Fibroblast of skin of abdomen (primary cell): ENCODE measurements around the gene VPS26B.
"Not testable (repeated sequence)": the region's sequence is repeated elsewhere in the genome, so short reads cannot be mapped to it uniquely, and the experiment has no call there.

Source experiments
- DNase-seq: peaks from one replicate; pipeline ENCODE4 v3.0.0-alpha.2; 2013

VPS26B gene

DNA sequence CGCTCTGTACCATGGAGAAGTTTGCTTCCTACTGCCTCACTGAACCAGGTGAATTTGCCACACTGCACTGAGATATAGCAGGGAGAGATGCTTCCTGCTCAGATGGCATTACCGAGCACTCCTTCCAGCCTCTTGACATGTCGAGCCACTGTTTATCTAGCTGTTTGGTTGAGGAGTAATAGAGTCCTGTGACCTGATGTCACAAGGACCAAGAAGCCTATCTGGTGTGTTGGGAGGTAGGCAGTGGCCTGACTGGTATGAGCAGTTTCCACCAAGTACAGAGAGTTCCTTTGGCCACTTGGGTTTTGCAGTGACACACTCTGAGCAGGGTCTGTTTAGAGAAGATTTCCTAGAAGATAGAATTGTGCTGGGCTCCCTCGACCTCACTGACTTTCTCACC lies 34.1 kb downstream of the VPS26B start:
- DNase-seq: no peak

DNA sequence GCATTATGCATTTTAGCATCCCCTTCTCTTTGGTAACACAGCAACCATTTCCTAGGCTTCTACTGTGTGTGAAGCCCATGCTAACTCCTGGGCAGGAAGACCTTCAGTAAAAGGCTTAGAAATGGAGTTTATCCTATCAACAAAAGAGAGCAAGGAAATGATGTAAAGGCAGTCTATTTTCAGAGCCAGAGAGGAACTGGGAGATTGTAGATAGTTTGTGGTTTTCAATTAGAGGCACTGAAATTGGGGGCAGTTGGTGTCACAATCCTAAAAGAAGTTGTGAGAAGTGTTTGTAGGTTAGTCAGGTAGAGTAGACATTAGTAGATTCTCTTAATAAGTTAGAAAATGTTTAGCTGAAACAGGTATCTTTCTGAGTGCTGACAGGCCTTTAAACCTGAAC lies 36.0 kb downstream of the VPS26B start:
- DNase-seq: no peak

DNA sequence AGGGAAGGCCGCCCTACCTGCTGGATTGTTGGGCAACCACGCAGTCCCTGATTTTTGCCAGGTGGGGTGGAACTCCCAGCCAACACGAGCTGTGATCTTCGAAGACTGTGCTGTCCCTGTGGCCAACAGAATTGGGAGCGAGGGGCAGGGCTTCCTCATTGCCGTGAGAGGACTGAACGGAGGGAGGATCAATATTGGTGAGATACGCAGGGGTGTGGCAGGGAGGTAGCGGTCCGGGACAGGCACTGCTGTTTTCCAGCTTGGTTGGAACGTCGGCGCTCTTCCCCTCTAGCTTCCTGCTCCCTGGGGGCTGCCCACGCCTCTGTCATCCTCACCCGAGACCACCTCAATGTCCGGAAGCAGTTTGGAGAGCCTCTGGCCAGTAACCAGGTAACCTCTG lies 36.5 kb downstream of the VPS26B start:
- DNase-seq: no peak

DNA sequence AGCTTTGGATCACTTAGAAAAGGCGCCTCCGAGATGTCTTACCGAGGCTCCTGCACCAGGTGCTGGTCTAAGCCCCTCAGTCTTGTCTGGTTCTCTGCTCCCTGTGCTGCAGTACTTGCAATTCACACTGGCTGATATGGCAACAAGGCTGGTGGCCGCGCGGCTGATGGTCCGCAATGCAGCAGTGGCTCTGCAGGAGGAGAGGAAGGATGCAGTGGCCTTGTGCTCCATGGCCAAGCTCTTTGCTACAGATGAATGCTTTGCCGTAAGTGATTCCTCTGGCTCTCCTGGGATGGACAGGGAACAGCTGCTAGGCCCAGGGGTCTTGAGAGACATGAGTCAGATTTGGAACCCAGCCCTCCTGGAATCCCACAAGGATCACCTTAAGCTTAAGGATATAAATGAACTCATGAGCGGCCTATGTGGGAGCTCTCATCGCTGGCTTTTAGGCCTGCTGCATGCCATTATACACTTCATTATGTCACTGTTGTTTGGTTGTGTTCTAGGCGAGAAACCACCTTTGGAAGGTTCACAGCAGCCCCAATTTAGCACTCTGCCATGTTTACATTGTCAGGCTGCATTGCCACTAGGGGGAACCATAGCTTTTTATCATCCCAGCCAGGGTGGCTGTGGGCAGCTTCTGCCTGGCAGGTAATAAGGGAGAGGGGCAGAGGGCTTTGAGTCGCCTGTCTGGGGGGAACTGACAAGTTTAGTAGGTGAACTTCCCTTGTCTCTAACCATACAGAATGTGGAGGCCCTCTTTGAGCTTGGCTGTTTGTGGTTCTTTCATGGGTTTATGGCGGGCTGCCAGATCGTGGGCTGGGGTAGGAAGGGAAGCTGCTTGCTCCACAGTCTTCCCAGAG lies 37.4 kb downstream of the VPS26B start:
- no peak for DNase-seq

DNA sequence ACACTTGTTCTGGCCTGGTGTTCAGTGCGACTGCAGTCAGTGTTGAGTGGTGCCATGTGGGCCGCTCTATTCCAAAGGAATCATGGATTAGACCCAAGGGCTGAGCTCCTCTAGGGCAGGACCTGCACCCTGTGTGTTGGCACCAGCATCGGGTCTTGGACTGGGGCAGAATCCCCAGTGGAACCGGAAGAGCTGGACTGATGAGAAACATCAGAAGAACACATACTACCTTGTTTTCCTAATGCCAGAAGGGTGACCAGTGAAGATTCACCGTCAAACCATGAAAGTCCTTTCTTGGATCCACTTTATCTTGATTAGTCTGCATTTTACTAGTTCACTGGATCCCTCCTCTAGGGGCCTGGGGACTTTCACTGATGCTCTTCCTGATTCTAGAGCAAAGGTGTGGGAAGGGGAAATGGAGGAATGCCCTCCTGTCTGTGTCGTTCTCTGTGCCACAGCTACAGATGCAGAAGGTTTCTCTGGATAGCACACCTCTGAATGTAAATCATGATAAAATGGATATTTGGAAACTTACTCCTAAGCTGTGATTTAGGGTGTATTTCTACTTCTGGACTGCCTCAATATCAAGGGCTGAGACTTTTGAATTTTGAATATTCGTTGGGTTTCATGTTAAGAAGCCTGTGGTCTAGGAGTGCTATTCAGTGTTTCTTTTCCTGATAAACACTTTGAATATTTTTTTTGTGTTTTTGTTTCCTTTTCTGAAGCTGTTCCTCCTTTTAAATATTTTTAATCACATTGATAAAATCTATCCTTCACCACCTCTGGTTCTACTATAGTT lies 40.7 kb downstream of the VPS26B start:
- no peak for DNase-seq

DNA sequence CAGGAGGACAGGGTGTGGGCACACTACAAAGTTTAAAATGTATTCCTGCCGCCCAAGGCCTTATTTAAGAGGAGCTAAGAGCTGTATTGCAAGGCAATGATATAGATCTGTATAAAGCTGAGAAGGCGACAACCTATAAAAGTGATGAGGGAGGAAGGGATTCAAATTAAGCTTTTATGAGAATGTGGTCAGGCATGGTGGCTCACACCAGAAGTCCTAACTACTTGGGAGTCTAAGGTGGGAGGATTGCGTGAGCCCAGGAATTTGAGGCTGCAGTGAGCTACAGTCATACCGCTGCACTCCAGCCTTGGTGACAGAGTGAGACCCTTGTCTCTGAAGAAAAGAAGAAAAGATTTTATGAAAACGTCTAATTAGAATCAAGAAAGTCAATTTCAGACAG lies 42.0 kb downstream of the VPS26B start:
- DNase-seq: no peak

DNA sequence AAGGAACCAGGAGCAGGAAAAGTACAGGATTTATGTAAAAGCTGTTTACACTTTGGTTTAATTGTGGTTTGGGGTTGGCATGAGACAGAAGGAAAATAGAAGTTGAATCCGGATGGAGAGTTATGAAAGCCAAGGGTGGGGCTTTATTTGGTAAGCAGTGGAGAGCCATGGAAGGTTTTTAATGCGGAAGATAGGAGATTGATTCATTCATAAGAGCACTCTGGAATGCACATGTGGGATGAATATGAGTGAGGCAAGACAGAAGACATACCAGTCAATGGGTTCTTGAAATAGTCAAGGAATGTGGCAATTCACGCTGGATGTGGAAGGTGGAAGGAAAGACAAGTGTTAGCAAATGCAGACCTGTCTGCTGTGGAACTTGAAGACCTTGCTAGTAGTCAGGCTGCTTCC lies 42.4 kb downstream of the VPS26B start:
- peak; percentile 81 for DNase-seq

DNA sequence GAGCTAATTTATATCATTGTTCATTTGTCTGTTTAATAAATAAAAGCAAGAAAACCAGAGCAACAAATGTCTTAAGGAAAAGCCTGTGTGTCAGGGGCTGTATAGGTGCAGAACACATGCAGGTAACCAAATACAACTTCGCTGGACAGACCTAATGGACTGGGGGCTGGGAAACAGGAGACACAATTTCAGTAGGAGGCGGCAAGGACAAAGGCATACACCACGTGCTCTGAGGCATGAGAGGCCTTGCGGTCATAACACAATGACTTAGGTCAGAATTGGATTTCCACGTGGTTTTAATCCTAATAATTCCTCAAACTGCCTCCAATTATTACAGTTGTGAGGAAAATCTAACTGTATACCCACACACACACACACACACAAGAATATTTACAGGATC lies 43.0 kb downstream of the VPS26B start:
- DNase-seq: no peak

DNA sequence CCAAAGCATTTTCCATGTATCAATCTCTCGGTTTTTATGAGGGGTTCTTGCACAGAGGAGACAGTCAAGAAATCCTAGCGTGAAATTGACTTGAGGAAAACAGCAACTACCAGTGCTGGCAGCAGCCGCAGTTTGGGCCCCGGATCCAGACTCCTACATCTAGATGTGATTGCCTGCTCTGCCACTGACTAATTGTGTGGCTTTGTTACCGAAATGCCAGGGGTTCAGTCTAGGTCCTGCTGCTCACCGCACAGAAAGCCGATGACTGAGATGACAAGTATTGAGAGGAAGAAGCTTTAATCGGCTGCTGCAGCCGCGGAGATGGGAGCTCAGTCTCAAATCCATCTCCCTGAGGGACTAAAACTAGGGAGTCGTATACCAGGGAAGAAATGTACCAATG lies 43.5 kb downstream of the VPS26B start:
- DNase-seq: no peak

DNA sequence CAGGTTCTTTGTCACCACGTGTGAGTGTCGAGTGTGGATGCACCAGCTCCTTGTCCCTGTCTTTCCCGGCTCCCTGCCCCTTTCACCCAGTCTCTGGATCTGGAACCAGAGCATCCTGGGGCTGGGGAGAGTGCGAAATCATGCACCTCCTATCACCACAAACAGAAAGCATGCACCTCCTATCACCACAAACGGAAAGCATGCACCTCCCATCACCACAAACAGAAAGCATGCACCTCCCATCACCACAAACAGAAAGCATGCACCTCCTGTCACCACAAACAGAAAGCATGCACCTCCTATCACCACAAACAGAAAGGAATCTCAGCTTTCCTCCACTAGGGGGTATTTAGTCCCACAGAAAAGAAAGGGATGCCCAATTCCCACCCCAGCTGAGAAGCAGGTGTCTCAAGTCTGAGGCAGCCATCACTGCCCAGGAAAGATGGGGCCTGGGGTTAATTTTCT lies 45.8 kb downstream of the VPS26B start:
- DNase-seq: no peak

DNA sequence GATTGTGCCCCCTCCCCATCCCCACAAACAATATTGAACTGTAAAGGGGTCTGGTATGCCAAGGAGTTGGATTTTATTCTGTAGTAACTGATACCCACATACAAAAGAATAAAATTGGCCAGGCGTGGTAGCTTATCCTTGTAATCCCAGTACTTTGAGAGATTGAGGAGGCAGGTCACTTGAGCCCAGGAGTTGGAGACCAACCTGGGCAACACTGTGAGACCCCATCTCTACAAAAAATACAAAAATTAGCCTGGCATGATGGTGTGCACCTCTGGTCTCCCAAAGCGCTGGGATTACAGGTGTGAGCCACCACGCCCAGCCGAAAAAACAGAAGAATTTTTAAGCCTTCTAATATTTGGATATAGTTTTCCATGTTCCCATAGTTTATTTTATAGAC lies 47.5 kb downstream of the VPS26B start:
- DNase-seq: no peak

DNA sequence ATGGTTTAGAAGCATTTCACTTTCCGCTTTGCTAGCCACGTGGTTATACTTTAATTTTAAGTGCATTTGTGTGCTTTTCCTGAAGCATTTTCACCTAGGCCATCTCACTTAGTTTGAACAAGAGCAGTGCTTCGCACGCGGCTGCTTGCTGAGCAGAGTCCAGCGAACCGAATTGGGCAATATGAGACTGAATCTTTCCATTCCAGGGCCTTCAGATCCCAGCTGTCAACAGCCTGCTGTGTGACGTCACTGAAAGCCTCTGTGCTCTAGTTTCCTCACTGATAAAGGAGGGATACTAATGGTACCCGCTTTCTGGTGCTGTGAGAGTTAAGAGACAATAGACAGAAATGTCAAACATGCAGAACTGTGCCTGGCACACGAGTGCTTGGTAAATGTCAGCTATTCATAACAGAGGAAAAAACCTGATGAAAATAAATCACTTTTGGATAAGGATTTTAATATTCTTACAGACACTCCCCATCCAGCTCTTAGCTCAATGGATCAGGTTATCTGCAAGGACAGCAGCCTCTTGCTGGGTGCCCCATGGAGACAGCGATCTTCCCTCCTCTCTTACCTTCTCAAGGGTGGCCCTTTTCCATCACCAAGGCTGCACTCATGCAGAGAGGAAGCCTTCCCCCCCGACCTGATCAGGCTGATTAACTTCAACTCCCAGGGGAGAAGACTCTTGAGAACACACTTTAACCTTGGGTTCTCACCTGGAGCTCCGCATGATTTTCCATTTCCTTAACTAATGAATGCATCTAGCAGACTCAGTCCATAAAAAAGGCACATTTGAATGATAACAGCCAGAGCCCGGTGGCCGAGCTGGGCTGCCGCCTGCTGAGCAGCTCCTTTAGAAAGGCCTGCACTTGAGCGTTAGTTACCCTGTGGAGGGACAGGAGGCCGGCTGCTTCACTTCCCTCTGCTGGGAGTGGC lies 48.2 kb downstream of the VPS26B start:
- peak; percentile 23 for DNase-seq

DNA sequence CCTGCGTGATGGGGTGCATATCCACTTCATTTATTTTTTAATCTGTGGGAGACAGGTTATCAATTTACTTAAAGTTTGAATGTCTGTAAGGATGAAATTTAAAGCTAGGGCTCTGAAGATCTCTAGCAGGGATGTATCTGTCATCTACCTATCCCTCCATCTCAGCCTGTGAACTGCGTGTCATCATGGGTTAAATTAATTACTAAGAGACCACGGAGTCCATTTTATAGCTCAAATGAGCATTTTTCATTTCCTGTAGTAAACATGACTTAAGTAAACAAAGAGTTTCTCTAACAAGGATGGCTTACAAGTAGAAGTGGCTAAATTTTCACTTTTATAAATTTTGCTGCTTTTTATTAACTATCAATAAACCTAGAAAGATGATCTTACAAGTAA lies 48.8 kb downstream of the VPS26B start:
- no peak for DNase-seq

DNA sequence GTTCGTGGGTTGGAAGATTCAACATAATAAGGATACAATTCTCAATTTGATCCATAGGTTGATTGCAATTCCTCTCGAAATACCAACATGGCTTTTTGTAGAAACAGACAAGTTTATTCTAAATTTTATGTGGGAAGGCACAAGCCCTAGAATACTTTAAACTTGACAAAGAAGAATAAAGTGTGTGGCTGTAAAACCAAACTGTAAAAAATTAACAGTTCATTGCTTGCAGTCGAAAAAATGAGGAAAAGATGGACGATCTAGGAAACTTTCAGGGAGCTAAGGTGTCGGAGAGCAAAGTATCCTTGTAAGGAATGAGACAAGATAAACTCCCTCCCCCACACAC lies 50.7 kb downstream of the VPS26B start:
- no peak for DNase-seq

DNA sequence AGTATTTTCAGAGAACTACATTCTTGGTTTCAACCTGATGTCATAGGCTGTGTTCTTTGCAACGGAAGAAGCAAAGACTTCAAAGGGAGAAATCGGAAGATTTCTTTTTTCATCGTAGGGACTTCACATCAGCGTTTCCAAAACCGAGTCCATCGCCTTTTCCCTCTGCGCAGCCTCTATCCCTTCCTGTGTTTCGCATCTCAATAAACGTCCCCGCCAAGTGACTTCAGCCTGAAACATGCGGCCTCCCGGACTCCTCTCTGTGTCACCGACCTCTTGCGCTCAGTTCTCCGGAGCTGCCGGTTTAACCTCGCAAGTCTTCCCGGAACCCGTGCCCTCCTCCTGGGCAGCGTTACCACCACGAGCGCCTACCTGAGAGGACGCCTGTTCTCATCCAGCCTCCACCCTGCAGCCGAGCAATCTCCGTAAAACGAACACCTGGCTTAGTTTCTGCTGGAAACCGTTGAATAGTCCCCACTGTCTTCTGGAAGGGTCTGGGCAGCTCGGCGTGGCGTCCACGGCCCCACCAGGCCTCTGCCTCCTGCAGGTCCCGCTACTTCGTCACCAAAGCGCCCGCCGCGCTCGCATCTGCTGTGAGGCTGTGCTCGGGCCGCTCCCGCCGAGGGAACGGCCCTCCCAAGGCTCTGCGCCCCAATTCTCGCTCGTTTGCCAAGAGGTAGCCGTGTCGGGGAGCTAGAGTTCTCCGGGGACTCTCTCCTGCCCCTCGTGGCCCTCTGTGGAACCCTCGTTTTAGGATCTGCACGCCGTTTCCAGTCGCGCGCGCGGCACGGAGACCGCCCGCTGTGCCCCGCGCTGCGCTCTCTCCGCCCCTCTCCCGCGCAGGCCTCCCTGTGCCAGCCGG lies 51.3 kb downstream of the VPS26B start, which contains the start of gene GLB1L3:
Gene GLB1L3 (plus strand): TSS at position 846 of the 862 bp plus-strand sequence. CDS start 362 bp downstream, outside the sequence.
- peak; percentile 8 for DNase-seq

DNA sequence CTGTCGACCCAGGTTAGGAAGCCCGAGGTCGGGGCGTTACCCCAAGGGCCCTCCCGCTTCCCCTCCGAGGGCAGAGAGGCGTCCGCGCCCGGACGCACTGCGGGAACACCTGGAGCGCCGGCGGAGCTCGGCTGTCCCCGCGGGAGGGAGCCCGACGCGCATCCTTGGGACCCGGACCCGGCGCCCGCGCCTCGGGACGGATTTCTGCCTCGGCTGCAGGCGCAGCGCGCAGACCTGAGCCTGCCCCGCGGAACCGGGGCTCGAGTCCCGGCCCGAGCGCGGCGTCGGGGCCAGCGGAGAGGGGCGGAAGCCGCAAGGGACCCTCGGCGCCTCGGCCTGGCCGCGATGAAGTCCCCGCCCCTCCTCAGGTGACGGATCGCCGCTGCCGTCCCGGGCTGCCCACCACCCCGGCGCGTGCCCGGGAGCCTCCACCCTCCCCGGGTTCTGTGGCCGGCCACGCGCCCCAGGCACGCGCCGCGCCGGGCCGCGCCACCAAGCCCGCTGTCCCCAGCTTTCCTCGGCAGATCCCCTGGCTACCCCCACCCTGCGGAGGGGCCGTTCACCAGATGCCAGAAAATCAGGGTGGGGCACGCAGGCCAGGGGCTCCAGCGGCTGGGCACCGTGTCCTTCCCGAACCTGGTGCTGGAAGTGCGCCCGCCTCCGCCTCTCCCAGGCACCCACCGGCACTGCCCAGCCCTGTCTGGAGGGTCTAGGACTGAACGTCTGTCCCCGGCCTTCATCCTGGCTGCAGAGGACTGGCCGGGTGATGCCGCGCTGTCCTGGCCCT lies 52.1 kb downstream of the VPS26B start:
- DNase-seq: no peak

DNA sequence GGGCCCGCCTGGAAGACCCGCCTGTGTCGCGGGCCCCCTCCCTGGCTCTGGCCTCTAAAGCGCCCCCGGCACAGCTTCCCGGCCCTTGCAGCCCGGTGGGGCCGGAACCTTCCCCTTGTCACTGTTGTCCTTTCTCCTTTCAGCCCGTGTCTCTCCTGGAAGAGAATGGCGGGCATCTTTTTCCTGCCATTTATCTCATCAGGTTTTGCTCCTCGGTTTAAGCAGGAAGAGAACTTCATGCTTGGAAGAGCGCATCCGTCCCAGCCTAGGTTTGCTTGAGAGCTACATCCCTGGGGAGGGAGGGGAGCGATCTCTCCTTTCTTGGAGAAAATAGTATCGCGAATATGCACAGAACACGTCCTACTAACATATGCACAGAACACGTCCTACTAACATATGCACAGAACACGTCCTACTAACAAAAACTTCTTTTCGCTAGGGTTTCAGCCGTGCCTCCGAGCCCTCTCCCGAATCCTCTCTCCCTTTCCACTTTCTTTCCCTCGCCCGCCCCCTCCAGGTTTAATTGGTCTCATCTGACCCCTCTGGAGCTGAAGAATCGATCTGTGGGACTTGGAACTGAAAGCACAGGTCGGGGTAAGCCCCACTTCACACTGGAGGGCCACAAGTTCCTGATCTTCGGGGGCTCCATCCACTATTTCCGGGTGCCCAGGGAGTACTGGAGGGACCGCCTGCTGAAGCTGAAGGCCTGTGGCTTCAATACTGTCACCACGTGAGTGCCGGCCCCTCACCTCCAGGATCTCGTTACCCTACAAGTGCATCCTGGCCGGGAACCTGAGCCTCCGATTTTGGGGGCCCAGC lies 52.9 kb downstream of the VPS26B start:
- DNase-seq: no peak

DNA sequence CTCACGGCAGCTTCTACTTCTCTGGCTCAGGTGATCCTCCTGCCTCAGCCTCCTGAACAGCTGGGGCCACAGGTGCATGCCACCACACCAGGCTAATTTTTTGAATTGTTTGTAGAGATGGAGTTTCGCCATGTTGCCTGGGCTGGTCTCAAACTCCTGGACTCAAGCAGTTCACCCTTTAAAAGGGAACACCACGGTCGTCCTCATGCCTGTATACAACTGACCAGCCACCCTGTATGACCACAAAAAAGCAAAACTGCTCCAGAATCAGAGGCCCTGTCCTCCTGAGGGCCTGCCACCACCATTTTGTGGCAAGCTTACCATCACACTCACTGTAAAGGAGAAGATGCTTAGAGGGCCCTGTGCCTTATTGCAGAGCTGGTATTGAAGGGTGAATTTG lies 53.9 kb downstream of the VPS26B start:
- no peak for DNase-seq

DNA sequence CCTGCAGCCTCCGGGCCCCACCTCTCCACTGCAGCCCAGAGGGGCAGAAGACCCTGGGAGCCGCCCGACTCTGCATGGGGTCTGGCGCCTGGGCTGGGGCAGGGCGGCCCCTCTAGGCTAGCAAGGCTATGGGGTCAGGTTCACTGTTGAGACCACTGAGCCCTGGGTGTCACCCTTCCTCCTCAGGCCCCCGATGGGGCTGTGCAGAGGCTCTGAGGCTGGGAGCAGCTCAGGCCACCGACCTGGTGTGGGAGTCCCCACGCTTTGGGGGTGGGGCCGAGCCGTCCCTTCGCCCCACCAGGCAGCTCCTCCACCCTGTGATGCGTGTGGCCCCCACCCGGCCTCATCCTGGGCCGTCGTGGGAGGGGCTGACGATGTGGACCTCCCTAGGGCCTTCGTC lies 57.2 kb downstream of the VPS26B start:
- DNase-seq: not testable (repeated sequence)
